Superior temporal gyrus (tissue), 1 donor: Measurements from ENCODE around the gene B4GALNT3.
"Not testable (repeated sequence)": the region's sequence is repeated elsewhere in the genome, so short reads cannot be mapped to it uniquely, and the experiment has no call there.

Experiments used
- DNase-seq: peaks from one replicate; pipeline ENCODE4 v3.0.0-alpha.2; 2016; ENCODE audit errors: extremely low spot score

Gene B4GALNT3

GRCh38 chr12:575129-575502, 115.4 kb downstream of the B4GALNT3 start:
- DNase-seq = no peak

- peak; percentile 80 for DNase-seq
Observed at GRCh38 chr12:575948-576614, 116.3 kb downstream of the B4GALNT3 start.

- no peak for DNase-seq
Observed at GRCh38 chr12:576615-577110, 116.9 kb downstream of the B4GALNT3 start.

GRCh38 chr12:577994-578747, 118.4 kb downstream of the B4GALNT3 start:
- not testable (repeated sequence) for DNase-seq

- DNase-seq = no peak
Observed at GRCh38 chr12:578748-579419, 119.1 kb downstream of the B4GALNT3 start.

GRCh38 chr12:579420-580110, 119.8 kb downstream of the B4GALNT3 start:
- DNase-seq = no peak

GRCh38 chr12:580813-581212, 121.1 kb downstream of the B4GALNT3 start:
- no peak for DNase-seq

DNA sequence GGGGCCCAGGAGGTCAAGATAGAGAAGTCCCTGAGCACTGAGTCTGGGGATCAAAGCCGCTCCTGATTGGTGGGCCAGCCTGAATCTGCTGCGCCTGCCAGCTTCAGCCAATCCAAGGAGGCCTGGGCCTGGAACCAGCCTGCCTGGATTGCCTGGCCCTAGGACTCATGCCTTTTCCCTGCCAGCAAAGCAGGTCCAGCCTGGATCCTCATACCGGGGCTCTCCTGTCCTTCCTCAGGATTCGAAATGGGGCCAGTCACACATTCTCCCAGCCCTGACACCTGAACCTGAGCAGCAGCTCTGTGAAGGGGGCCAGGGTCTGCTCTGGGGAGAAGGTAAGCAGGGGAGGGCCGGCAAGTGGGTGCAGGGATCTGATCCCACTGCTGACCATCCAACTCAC, 121.6 kb downstream of the B4GALNT3 start:
- no peak for DNase-seq

GRCh38 chr12:581746-582145, 122.0 kb downstream of the B4GALNT3 start:
- DNase-seq = no peak

GRCh38 chr12:583251-583869, 123.6 kb downstream of the B4GALNT3 start:
- DNase-seq = no peak

DNA sequence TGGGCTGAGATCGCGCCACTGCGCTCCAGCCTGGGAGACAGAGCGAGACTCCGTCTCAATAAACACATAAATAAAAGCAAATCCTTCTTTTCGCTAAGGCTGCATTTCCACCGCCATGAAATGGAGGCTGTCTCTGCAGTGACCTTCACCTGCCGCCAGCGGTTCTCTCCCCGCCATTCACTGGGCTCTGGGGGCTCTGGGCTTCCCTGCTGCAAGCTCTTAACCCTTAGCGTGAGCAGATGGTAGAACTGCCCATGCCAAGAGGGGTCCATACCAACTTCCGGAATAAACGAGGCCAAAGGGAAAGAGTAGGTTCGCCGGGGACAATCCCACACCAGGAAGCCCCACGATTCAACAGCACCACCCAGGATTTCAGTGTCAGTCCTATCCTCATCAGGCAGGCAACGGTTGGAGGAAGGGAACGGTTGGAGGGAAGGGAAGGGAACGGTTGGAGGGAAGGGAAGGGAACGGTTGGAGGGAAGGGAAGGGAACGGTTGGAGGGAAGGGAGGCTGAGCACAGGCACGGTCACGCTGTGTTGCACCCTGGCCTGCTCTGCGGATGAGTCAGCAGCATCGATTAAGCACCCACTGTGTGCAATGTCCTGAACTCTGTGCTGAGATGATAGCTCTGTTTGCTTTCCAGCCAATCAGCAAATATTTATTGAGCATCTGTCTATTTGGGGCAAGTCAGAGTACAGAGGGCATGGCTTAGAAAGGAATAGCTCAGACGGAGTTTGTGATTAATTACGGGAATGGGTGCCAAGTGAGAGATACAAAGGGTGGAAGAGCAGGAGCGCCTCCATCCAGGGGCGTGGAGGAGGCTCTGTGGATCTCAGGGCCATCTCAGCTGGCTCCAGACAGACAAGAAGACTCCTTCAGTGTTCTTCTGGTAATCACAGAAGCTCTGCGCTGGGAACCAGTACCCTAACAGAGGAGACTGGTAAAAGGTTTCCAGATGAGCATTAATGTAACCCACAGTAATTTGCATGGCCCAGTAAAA, 125.6 kb downstream of the B4GALNT3 start:
- no peak for DNase-seq

GRCh38 chr12:586318-587071, 126.8 kb downstream of the B4GALNT3 start:
- DNase-seq = no peak

GRCh38 chr12:587132-588023, 127.6 kb downstream of the B4GALNT3 start:
- no peak for DNase-seq

- DNase-seq = no peak
Observed at GRCh38 chr12:588024-588322, 128.2 kb downstream of the B4GALNT3 start.

DNA sequence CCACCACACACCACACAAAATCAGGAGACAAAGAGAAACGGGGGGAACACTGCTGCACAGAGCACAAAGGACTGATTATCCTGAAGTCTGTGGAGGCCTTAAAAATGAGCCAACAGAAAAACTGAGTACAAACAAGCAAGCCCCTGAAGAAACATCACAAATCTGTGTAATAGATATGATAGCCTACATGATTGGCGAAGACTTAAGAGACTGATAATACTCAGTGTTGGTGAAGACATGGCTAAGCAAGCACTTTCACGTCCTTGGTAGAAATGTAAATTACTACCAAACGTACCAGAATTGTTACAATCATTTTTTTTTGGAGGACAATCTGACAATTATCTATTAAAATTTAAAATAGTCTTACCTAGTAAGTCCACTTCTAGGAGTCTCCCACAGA, 128.9 kb downstream of the B4GALNT3 start:
- no peak for DNase-seq

DNA sequence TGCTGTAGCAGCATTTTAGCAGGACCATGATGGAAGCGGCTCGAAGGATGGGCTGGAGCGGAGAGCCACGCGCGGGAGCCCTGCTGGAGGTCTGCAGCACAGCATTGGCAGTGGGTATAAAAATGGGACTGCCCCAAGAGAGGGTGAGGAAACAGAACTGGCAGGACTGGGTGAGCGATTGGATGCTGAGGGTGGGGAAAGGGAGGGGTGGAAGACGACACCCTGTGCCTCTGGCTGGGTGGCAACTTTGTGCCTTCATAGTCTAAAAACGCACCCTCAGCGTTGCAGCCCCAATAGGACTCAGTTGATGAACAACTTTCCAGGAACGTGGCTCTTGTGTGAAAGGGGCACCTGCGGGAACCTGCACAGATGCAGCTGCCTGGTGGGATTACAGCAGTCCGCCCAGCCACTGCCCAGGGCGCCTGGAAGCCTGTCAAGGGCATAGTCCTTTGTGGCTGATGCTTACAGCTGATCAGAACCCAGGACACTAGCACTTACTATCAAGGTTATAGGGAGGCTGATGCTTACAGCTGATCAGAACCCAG, 130.5 kb downstream of the B4GALNT3 start:
- DNase-seq = no peak

DNA sequence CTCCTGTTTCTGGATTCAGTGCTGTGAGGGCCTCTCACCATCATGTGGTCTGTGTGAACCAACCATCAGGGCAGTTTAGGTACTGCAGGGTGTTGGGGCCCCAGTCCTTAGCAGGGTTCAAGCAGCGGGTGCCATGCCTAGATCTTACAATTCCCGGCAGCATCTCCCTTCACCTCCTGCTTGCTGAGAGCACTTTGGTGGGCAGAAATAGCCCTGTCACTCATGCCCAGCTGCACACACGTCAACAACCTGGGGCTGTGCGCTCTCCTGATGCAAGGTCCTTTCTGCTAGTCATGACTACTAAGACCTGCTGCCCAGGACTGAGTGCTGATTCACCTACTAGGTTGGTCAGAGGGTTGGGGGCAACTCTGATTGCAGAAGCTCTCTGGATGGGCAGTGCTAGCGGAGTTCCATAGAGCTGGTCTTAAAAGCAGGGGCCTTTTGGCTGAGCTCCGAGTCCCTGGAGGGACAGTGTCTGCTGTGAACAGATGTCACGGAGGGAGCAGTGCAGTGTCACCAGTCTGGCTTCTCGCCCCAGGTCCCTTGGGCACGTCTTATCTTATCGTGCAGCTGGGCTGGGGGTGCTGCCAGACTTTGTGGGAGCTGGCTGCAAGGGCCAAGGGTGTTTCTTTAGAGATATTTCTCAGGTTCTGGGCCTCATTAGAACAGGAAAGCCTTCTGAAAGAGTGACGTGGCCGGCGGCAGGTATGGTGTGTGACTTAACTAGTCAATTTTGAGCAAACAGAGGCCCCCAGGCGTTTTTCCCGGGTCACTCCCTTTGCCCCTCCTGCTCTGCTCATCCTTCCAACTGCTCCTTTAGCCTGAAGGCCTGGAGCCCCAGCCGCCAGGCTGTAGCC, 131.7 kb downstream of the B4GALNT3 start:
- no peak for DNase-seq
